ENCODE results near the gene MAPK8.
"Not testable (repeated sequence)": the region's sequence is repeated elsewhere in the genome, so short reads cannot be mapped to it uniquely, and the experiment has no call there.

Gene MAPK8

DNA sequence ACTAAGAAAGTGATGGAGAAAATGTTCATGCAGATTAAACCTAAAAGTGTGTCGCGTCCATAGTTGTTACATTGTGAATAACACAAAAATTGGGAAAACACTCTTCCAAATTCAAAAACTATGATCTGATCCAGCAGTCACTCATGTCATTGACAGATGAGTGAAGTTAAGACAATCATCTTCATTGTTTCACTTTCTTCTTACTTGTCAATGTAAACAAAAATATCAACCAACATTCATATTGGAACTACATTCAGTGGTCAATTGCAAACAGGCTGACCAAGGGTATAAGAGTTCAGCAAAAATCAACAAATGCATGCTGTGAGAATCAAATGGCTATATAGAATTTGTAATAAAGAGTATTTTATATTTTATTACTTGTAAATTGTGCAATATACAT is 33.8 kb upstream of the MAPK8 start:
- H3K36me3 ChIP-seq, result no peaks in the 10 kb centered on the region
- H3K9me3 ChIP-seq, result no peaks in the 10 kb centered on the region
- no peaks in the 10 kb centered on the region for H3K4me1 ChIP-seq
- H3K27me3 ChIP-seq, result peaks cover 10% of the 10 kb centered on the region; the same call in 1 of the 2 replicates
- H3K4me3 ChIP-seq (ENCODE audit: low read depth, low read length), result no peak overlapping the region
- TF ChIP-seq, protein P1, sequence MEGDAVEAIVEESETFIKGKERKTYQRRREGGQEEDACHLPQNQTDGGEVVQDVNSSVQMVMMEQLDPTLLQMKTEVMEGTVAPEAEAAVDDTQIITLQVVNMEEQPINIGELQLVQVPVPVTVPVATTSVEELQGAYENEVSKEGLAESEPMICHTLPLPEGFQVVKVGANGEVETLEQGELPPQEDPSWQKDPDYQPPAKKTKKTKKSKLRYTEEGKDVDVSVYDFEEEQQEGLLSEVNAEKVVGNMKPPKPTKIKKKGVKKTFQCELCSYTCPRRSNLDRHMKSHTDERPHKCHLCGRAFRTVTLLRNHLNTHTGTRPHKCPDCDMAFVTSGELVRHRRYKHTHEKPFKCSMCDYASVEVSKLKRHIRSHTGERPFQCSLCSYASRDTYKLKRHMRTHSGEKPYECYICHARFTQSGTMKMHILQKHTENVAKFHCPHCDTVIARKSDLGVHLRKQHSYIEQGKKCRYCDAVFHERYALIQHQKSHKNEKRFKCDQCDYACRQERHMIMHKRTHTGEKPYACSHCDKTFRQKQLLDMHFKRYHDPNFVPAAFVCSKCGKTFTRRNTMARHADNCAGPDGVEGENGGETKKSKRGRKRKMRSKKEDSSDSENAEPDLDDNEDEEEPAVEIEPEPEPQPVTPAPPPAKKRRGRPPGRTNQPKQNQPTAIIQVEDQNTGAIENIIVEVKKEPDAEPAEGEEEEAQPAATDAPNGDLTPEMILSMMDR (IDR thresholded peaks at IDR 0.05; ENCODE audit: low read depth, low read length), result no peak
- no peak for DNase-seq

- Histone ChIP-seq H3K27me3 (peaks cover 10% of the 10 kb centered on the region; the same call in 1 of the 2 replicates), H3K4me3 (ENCODE audit: low read depth, low read length) (no peak overlapping the region), H3K9me3 (no peaks in the 10 kb centered on the region), H3K36me3 (no peaks in the 10 kb centered on the region), H3K4me1 (no peaks in the 10 kb centered on the region)
- TF ChIP-seq, protein P1 (IDR thresholded peaks at IDR 0.05; ENCODE audit: low read depth, low read length), result no peak
- DNase-seq, result no peak
Observed at GRCh38 chr10:48273741-48274140, 32.7 kb upstream of the MAPK8 start.

- H3K36me3 ChIP-seq, result no peaks in the 10 kb centered on the region
- DNase-seq, result no peak
- H3K27me3 ChIP-seq, result peaks cover 10% of the 10 kb centered on the region; the same call in 1 of the 2 replicates
- H3K4me1 ChIP-seq, result no peaks in the 10 kb centered on the region
- H3K4me3 ChIP-seq (ENCODE audit: low read depth, low read length), result no peak within 1 kb of the TSS
- no peaks in the 10 kb centered on the region for H3K9me3 ChIP-seq
- TF ChIP-seq, protein P1 (IDR thresholded peaks at IDR 0.05; ENCODE audit: low read depth, low read length), result no peak
Observed at GRCh38 chr10:48274636-48275035, 31.8 kb upstream of the MAPK8 start, which contains the start of gene FRMPD2. FRMPD2 (minus strand) TSS chr10:48274696; CDS start chr10:48274567, 129 bp downstream.

- TF ChIP-seq, protein P1 (IDR thresholded peaks at IDR 0.05; ENCODE audit: low read depth, low read length), result no peak
- Histone ChIP-seq H3K27me3 (no peaks in the 10 kb centered on the region), H3K9me3 (no peaks in the 10 kb centered on the region), H3K36me3 (no peaks in the 10 kb centered on the region), H3K4me3 (ENCODE audit: low read depth, low read length) (no peak overlapping the region), H3K4me1 (no peaks in the 10 kb centered on the region)
- no peak for DNase-seq
Observed at GRCh38 chr10:48277093-48277492, 29.4 kb upstream of the MAPK8 start.

GRCh38 chr10:48279081-48279751 is 27.3 kb upstream of the MAPK8 start:
- Histone ChIP-seq H3K36me3 (no peaks in the 10 kb centered on the region), H3K4me1 (no peaks in the 10 kb centered on the region), H3K4me3 (ENCODE audit: low read depth, low read length) (no peak overlapping the region), H3K9me3 (no peaks in the 10 kb centered on the region), H3K27me3 (no peaks in the 10 kb centered on the region)
- no peak for DNase-seq
- TF ChIP-seq, protein P1 (IDR thresholded peaks at IDR 0.05; ENCODE audit: low read depth, low read length), result no peak

- DNase-seq; H3K9me3 ChIP-seq; H3K4me3 ChIP-seq (ENCODE audit: low read depth, low read length); H3K36me3 ChIP-seq; H3K4me1 ChIP-seq; H3K27me3 ChIP-seq: not testable (repeated sequence)
Observed at GRCh38 chr10:48281697-48282096, 24.8 kb upstream of the MAPK8 start.

Data from BE2C (cell line).